ENCODE results near the gene PASK.

Gene PASK

DNA sequence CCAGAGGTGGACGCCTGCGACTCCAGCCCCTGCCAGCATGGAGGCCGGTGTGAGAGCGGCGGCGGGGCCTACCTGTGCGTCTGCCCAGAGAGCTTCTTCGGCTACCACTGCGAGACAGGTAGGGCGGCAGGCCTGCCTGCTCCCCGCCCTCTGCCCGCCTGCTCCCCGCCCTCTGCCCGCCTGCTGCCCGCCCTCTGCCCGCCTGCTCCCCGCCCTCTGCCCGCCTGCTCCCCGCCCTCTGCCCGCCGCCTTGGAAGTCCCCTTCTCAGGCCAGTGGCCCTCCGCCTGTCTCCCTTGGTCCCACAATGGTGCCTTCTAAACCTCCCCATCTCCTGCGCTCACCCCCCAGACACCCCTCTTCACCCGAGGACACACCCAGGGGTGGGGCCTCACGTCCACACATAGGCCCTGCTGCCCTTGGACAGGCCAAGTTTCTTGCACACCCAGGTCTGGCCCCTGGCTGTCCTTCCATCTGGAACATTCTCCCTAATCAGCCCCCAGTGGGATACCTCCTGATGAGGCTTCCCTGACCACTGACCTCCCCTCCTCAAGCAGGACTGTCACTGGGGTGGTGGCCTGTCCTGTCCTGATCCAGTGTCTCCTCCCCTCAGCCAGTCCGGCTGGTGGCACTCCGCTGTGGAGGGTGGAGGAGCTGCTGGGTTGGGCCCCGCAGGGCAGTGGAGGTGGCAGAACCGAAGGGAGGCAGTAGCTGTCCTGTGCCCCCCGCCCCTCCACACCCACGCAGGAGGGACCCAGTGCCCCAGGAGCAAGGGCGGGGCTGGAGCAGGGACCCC is 85.1 kb downstream of the PASK start:
- no peak for DNase-seq (ENCODE audit: low read depth)

DNA sequence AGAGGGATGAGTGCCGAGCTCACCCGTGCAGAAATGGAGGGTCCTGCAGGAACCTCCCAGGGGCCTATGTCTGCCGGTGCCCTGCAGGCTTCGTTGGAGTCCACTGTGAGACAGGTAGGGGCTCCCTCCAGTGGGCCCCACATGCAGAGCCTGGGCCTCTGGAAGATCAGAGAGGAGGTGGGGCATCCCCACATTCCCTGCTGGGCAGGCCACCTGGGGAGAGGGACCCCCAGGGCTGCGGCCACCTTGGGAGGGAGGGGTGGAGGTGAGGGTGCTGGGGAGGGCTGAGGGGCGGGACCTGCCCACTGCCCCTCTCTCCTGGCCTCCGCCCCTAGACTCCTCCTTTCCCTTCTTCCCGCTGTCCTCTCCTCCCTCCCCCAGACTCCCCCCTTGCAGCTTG is 85.7 kb downstream of the PASK start:
- no peak for DNase-seq (ENCODE audit: low read depth)

DNA sequence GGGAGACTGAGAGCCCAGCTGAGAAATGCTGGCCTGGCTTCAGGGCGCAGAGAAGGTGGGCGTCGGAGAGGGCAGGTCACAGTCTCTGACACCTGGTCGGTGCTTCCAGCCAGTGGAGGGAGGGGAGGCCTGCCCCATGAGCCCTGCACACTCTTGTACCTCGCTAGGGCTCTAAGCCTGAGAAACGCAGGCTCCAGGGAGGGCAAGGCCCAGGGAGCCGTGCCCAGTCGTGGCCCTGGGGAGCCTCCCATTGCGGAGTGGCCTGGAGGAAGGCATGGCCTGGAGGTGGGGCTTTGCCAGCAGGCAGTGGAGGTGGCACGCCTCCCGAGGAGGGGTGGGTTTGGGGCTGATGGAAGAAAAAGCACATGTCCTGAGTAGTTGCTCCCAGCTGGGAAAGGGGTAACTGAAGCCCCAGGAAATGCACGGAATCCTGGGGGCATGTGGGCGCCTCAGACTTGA is 86.2 kb downstream of the PASK start:
- no peak for DNase-seq (ENCODE audit: low read depth)

DNA sequence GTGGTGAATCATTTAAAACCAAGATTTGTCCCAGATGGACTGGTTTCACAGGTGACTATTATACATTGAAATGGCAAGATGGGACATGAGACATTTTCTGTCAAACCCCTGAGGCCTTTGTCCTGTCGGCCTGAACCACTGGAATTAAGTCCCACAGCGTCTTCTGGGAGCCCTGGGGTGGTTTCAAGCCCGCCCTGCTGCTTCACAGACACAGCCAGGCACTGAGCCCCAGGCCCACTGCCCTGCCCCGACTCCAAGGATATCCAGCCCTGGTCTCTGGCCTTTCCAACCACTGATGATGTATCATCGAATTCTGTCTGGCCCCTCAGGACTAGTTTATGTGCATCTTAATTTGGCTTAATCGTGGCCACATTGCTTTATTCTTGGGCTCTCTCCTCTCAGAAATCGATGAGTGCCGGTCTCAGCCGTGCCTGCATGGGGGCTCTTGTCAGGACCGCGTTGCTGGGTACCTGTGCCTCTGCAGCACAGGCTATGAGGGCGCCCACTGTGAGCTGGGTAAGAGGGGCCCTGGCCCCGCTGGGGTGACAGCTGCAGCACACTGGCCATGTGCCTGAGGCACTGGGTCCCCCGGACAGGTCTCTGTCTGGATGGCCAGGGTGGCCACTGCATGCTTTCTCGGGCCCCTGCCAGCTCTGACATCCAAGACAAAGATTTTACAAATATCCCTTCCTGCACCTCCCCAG is 86.7 kb downstream of the PASK start:
- DNase-seq (ENCODE audit: low read depth): no peak

DNA sequence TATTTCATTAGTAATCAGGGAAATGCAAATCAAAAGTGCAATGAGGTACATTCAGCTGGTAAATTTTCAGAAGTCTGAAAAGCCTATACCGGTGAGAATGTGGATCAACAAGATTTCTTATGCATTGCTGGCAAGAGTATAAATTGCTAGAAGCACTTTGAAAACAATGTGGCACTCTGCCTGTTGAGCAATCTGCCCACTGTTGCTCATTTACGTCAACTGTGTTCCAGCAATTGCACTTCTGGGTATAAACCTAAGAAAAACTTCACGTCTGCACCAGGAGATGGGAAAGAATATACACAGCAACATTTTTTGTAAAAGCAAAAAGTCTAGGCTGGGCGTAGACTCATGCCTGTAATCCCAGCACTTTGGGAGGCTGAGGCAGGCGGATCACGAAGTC is 88.0 kb downstream of the PASK start:
- no peak for DNase-seq (ENCODE audit: low read depth)
